Stimulated activated naive CD4-positive, alpha-beta T cell (primary cell): ENCODE data around the gene BBX.
A peak's percentile ranks its signal among the peaks of the same experiment; 100 is the strongest.
"Not testable (repeated sequence)": the region's sequence is repeated elsewhere in the genome, so short reads cannot be mapped to it uniquely, and the experiment has no call there.

Source experiments
- DNase-seq, 6 experiments: peaks; one replicate each; lab custom pipeline; 2025; lab: John Stamatoyannopoulos, UW

Gene BBX

DNA sequence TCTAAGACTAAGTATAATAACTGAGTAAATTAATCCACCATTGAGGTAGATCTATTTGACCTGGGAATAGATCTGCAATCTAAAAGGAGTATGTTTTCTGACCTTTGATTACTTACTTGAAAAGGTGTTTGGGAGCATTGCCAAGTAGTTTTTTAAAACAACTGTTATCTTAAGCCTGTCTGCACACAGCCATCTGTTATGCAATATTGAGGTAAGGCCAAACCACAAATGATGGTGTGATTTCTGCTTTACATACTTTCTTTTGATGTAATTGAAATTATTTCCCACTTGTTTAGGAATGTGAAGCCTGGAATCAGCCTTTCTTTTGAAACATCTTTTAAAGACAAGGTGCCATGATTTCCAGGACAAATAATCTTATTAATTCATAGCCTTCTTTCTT, 274.0 kb downstream of the BBX start:
- peak in 1 of 6 experiments; percentile 7 for DNase-seq

DNA sequence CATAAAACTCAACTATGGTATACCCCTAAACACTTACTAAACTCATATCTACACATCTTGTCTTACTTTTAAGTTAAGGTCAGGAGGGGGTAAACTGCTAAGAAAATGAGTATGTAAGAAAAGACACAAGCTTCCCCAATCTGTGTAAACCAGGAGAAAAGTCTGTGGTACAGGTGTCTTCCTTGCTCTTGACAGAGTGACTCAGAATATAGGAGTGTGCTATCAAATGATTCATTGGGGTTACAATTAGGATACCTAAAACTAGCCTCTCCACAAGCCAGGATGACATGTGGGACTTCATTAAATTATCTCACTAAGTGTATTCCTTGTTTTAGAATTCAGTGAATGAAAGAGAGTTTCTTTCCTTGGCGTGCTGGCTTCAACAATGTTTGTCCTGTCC, 274.8 kb downstream of the BBX start:
- DNase-seq: no peak

- DNase-seq: no peak
These were observed 275.6 kb downstream of the BBX start for GRCh38 chr3:107798381-107798780.

DNA sequence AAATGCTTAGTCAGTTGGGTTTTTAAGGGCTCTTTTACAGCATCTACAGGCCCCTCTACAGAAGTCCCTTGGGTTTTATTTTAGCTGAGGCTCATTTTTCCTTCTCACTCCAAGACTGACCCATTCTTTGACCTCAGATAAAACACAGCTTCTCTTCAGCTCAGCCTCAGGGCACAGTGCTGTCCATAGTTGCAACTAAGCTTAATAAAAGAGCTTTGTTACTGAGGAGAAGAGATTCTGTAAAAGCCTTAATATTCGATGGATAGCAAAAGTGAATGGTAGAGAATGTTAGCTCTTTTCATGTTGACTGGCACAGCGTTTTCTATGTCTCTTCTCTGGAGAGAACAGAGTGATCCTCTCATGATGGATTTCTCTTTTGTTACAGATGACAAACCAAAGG, 277.9 kb downstream of the BBX start:
- DNase-seq: no peak

DNA sequence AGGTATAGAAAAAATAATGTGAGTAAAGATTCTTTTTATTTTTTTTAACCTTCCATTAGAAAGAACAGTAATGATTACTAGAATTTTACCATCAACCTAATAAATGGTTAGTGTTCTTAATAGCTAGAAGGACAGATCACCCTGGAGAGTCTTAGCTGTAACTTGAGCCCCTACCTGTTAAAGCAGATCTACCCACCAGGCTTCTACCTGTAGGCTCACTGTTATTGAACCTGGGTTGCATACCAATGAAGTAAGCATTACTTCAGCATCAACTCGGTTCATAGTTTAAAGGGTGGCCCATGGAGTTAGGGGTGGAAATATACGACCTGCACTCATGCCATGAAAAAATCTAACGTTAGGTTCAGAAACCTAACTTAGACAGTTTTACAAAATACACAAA, 280.4 kb downstream of the BBX start:
- DNase-seq: no peak

GRCh38 chr3:107806021-107806420, 283.3 kb downstream of the BBX start:
- no peak for DNase-seq

DNA sequence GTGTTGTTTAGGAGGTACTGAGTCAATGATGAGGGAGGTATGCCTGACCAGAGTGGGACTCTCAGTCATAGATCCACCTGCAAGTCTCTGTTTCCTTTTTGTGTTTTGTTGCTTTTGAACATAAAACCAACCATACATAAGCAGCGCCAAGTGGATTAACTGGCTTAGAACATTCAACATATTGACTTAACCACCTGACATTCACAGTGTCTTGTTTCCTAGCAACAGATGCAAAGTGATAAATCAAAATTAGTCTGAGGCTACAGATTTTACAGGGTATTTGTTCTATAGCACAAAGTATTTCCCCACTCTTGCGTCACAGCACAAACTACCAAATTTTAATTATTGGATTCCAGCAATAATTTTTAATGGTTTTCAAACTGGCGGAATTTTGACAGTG, 283.8 kb downstream of the BBX start:
- no peak for DNase-seq

GRCh38 chr3:107810171-107811071, 287.7 kb downstream of the BBX start:
- no peak for DNase-seq

DNA sequence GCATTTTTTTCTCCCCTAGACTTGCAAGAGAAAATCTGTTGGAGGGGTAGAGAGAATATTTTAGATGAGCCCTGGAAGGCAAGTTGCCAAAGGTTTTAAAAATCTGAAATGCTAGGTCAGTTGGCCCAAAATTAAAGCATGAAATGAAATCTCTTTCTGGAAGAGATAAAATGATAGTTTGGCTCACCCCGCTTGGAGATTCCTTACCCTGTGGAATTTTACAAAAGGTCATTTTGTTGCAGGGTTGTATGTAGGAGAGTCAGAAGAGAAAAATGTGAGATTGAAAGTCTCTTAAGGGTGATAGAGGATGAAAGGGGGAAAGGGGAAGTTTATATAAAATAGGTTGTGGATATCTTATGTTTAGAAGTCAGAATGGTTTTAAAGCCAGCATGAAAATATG, 290.3 kb downstream of the BBX start:
- no peak for DNase-seq

DNA sequence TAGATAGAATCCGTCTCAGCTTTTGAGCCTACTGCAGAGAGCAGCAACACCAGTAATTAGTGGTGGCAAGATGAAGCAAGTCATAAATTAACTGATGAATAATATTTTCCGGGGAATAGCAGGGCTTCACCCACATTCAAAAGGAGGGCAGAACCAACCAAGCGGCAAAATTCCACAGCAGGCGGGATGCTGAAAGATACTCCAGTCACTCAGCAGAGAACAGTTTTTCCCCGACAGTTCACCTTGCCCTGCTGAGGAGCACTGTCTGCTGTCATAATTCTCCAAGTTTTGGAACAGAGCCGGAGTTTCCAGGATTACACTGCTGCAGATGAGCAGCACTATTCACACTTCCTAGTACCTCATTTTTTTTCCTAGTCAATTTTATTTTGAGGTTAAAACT, 293.3 kb downstream of the BBX start:
- no peak for DNase-seq

DNA sequence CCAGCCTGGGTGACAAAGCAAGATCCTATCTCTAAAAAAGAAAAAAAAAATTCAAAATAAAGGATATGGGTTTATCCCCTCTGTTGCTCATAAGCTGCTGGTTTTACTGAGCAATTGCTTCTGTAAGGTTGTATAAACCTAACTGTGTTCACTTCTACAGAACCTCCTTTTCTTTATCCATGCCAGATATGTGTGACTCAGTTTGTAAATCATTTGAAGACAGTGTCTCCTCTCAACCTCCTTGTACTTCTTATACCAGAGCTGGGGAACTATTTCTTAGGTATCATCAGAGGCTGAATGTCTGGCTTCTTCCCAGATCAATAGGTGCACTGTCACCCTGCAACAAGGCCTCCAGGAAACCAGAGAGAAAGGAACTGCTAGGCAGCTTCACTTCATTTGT, 294.3 kb downstream of the BBX start:
- no peak for DNase-seq

DNA sequence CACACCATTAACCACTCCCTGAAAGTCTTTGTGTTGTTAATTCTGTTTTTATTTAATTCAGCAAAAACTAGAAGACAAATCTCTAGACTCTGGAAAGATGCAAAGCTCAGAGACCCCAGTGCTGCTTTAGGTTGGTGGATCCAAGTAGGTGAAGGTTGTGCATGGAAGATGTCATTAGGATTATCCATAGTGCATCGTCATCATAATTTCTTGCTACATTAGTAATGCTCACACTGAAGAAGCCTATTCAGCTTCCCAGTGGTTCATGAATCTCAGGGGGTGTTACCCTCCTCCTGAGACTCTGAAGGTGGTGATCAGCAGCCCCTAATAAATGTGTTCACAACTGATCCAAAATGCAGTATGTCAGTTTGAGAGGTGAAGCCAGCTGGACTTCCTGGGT, 295.3 kb downstream of the BBX start:
- no peak for DNase-seq

DNA sequence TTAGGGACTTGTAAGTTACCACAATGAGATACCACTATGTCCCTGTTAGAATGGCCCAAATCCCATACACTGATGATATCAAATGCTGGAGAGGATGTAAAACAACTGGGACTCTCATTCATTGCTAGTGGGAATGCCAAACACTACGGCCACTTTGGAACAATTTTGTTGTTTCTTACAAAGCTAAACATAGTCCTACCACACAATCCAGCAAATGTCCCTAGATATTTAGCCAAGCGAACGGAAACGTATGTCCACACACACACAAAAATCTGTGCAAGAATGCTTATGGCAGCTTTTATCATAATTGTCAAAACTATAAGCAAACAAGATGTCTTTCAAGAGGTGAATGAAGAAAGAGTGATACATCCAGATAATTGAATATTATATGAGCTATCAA, 296.9 kb downstream of the BBX start:
- DNase-seq: no peak

DNA sequence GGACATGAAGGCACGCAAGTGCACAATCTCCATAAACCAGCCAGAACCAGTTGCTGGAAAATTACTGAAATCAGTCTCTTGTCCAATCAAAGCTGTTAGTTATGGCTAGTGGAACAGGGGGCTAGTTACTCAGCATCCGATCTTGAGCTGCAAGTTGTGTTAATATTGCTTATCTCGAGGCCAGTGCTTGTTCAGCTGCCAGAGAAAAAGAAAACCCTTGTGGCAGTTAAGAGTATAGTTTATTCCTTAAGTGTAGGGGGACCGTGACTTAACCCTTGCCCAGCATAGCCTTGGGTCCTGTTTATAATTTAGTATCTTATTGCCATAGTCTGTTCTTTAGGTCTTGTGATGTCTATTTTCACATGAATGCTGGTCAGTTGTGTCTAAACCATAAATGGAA, 299.5 kb downstream of the BBX start:
- no peak for DNase-seq

DNA sequence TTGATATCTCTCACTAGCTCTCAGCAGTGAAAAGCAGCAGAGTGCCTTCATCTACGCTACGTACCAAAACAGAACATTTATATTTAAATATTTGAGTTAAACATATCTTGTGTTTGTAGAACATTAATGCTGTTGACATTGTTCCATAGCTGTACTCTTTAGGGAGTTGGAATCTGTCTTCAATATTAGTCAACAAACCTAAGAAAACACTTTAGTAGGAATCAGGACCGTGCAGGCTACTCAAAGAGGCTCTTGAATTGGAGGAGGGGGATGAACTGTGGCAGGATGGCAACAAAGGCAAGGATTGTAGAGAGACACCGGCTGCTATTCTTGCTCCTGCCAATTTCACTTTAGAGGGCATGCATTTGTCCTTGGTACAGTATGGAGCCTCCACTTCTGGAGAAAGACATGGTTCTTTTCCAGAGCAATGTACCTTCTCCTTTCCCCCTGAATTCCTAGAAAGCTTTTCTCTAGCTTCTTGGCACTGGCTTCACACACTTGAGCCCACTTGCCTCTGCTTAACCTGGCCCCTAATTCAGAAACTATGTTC, 302.1 kb downstream of the BBX start:
- no peak for DNase-seq

- no peak for DNase-seq
These were observed 302.8 kb downstream of the BBX start for GRCh38 chr3:107825556-107825955.

DNA sequence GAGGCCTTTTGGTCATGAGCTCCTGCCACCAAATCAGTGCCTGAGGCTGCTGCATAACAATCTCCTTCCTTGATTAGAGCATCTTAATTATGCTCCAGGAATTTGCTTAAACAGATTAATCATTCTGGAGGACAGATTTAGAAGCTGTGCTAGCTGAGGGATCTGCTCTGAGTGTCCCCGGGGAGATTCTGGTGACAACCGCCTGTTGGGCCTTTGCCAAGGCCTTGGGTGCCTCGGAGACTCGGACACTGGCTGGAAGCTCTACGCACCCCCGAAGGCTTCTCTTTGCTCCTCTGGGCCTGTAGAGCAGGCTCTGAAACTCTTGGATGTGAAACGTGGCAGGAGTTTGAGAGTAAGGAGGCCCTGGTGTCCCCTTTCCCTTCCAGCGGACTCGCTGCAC, 304.0 kb downstream of the BBX start:
- no peak for DNase-seq

DNA sequence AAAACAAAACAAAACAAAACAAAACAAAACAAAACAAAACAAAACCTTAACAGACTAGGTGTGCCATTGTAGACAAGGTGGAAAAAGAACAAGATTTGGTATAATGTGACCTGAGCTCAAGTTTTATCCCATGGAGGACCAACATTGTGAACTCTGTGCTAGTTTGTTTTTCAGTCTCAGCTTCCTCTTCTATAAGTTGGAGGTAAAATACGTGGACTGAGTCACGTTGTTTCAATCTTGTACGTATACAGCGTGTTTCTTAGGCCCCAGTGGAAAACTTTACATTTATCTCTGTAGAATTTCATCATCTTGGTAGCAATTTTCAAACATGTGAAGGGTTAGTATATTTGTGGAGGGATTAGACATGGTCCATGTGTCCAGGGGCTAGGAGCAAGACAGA, 306.4 kb downstream of the BBX start:
- DNase-seq: no peak

- no peak for DNase-seq
These were observed 308.8 kb downstream of the BBX start for GRCh38 chr3:107831590-107831989.

DNA sequence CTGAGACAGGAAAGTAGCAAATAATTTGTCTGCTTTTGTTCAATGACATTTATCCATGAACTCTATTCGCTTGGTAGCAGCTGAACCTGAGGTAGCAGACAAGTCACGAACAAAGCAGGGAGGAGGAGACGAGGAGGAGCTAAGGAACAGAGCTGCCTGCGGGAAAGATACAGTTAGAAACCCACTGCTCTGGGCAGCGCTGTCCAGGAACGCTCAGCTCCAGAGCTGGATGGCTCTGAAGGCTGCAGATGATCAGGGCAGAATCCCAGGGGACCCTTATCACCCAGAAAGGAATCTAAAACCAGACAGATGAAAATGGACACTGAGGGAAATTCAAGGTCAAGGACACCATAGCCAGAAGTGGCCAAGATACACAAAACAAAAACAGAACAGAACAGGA, 310.3 kb downstream of the BBX start:
- DNase-seq: no peak

GRCh38 chr3:107833722-107834416, 311.1 kb downstream of the BBX start:
- DNase-seq: no peak

DNA sequence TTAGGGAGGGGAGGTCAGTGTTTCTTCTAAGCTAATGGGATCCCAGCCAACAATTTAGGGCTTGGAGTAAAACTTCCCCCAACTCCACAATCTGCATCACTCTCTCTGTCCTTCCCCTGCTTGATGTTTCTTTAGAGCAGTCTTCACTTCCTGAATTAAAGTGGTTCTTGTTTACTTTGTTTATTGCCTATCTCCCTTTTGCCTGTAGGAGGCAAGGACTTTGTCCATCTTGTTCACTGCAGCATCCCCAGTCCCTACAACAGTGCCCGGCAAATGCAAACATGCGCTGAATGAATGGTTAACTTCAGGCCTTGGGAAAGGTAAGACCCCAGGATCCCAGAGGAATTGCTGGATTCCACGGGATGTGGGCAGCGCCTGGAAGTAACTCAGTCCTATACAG, 312.2 kb downstream of the BBX start:
- DNase-seq: not testable (repeated sequence)

DNA sequence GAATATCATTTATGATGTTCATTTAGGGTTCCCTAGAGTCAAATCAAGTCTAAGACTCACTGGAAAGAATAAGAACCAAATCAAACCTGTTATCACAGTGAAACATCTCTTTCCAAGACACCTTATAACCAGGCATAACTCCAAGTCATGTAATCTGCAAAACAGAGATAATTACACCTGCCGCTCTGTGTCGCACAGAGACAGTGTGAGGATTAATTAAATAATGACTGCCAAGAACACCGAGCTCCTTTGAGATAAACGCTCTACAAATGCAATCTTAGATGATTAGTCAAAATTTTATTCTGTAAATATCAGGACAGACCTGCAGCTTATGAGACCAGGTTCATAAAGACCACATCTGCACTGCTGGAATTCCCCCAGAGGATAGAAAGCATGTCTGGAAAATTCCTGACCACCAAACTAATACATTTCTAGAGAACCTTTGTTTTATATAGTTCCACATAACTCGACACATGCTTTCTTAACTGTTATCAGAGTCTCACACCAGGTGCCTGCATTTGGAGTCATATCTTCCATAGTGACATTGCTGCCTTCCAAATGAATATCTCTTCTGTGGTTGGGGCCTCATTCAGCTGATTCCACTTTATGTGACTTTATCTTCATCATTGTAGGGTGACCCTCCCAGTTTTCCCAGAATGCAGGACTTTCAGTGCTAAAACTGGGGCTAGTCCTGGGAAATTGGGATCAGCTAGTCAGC, 315.3 kb downstream of the BBX start:
- DNase-seq: no peak
